Keratinocyte (primary cell): Measurements from ENCODE around the gene CADM2. TPM values are rescaled to one million over a fixed set of nuclear protein-coding genes. Genes with fewer than 3 reads are reported as not detected.

Experiments
- DNase-seq: peaks from one replicate; pipeline ENCODE4 v3.0.0-alpha.2; 2011; ENCODE audit warnings: low read depth, missing footprints, low spot score
- FAIRE-seq: peaks from 2 replicates; lab custom pipeline; 2011; peaks lifted over from hg19 to GRCh38; lab: Jason Lieb, UNC
- H2AFZ ChIP-seq: 2 replicates; pipeline ENCODE4 v1.6.0; 2012; ENCODE audit warnings: low read length, control low read depth, inconsistent platforms; ENCODE audit not compliant: control insufficient read depth
- H3K27ac ChIP-seq: 2 replicates; pipeline ENCODE4 v1.5.1; 2011; ENCODE audit warnings: low read length; ENCODE audit not compliant: control insufficient read depth, insufficient read depth
- H3K27me3 ChIP-seq: 3 replicates; pipeline ENCODE4 v1.6.0; 2011; ENCODE audit warnings: low read length; ENCODE audit not compliant: control insufficient read depth, insufficient read depth; ENCODE audit errors: extremely low read depth
- H3K36me3 ChIP-seq, 2 experiments: 2 replicates in 1 of 2; 3 replicates in 1 of 2; pipeline ENCODE4 v1.5.1; 2011; ENCODE audit warnings: low read length in 2 of 2, mild to moderate bottlenecking in 1 of 2; ENCODE audit not compliant: control insufficient read depth in 2 of 2, insufficient read depth in 2 of 2; ENCODE audit errors: extremely low read depth in 1 of 2
- H3K4me1 ChIP-seq: 3 replicates; pipeline ENCODE4 v1.5.1; 2011; ENCODE audit warnings: low read length; ENCODE audit not compliant: control insufficient read depth, insufficient read depth; ENCODE audit errors: extremely low read depth
- H3K4me2 ChIP-seq: 3 replicates; pipeline ENCODE4 v1.6.0; 2011; ENCODE audit warnings: low read depth, low read length; ENCODE audit not compliant: control insufficient read depth, insufficient read depth; ENCODE audit errors: extremely low read depth
- H3K4me3 ChIP-seq, 3 experiments: fragments of 200-600 bp in 1 of 3; sonication (generic) in 1 of 3; 2 replicates in 2 of 3; 3 replicates in 1 of 3; pipeline ENCODE4 v1.5.1; 2011 to 2016; ENCODE audit warnings: low read length in 3 of 3, mild to moderate bottlenecking in 3 of 3, control low read depth in 2 of 3, inconsistent platforms in 1 of 3, low read depth in 1 of 3, mixed read lengths in 1 of 3, mixed run types in 1 of 3, moderate library complexity in 1 of 3; ENCODE audit not compliant: control insufficient read depth in 2 of 3, insufficient read depth in 2 of 3; ENCODE audit errors: extremely low read depth in 1 of 3
- H3K79me2 ChIP-seq: 2 replicates; pipeline ENCODE4 v1.6.0; 2012; ENCODE audit warnings: low read length; ENCODE audit not compliant: control insufficient read depth, insufficient read depth
- H3K9ac ChIP-seq: 3 replicates; pipeline ENCODE4 v1.6.0; 2011; ENCODE audit warnings: low read length; ENCODE audit not compliant: control insufficient read depth, insufficient read depth; ENCODE audit errors: extremely low read depth
- H3K9me1 ChIP-seq: 3 replicates; pipeline ENCODE4 v1.6.0; 2011; ENCODE audit warnings: low read length; ENCODE audit not compliant: control insufficient read depth, insufficient read depth; ENCODE audit errors: extremely low read depth
- H3K9me3 ChIP-seq: 2 replicates; pipeline ENCODE4 v1.5.1; 2012; ENCODE audit warnings: low read depth, low read length; ENCODE audit not compliant: control insufficient read depth
- H4K20me1 ChIP-seq: 3 replicates; pipeline ENCODE4 v1.6.0; 2011; ENCODE audit warnings: low read length; ENCODE audit not compliant: control insufficient read depth, insufficient read depth; ENCODE audit errors: extremely low read depth
- EZH2 ChIP-seq: IDR thresholded peaks from one replicate; pipeline ENCODE4 v1.6.1; 2012; ENCODE audit warnings: inconsistent platforms, mild to moderate bottlenecking, low read length, moderate library complexity
- dilution Hi-C: fragments of 300-500 bp; cut with MboI; formaldehyde crosslinking; loops from one replicate; pipeline ENCODE4 v1.7.0; 2020; ENCODE audit warnings: low sequenced_read_pairs; ENCODE audit not compliant: extremely low pct_ligation_motif_present
- polyA plus RNA-seq, 5 experiments: library from polyadenylated mRNA; depleted of rRNA in 3 of 5; stranded (reverse) in 3 of 5; stranded (forward) in 1 of 5; unstranded in 1 of 5; fragments of >200 nt; gene quantifications; 1 replicate in 1 of 5; 2 replicates in 3 of 5; 3 replicates in 1 of 5; pipeline versions ENCODE4 v1.2.1 to v1.2.3, GENCODE V29; 2011 to 2012; ENCODE audit warnings: missing spikeins in 2 of 5, low read depth in 1 of 5, low replicate concordance in 1 of 5
- TF ChIP-seq, protein P1 (sequence below), 3 experiments: IDR thresholded peaks in 1 of 3; conservative IDR thresholded peaks in 1 of 3; optimal IDR thresholded peaks in 1 of 3; 2 replicates in 2 of 3; 3 replicates in 1 of 3; pipeline versions ENCODE3 to v1.5.1; 2011; ENCODE audit warnings: low read length in 3 of 3, mild to moderate bottlenecking in 3 of 3, moderate library complexity in 2 of 3, control low read depth in 1 of 3, inconsistent platforms in 1 of 3; ENCODE audit not compliant: insufficient read depth in 2 of 3; ENCODE audit errors: extremely low read depth in 1 of 3

Gene CADM2
- polyA plus RNA-seq, 1 donor (not counting 4 experiments of a cell fraction or from before 2014, with no cell fraction given): not detected

DNA sequence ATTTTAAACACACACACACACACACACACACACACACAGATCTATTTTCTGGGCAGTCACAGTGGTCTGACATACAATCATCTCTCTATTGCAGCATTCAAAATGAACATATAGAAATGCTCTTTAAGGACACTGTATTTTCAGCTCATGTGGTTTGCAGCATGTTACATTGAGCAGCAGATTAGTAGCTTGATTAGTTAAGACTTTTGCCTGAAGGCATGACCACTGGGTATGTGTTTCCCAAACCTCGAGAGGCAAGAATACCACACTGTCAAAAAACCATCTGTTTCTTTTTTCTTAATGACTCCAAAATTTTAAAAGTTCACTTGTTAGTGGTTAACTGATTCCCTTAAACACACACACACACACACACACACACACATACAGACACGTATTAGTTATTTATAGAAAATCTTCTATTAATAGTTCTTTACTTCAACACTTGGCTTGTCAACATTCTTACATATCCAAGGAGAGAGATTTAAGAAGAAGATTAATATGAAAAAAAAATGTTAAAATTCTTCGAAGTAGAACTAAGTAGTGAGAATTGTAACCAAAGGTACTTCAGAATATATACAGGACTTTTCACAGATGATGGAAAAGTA, 518.2 kb downstream of the CADM2 start:
- Histone ChIP-seq H3K9ac (no peak overlapping the region), H3K4me2 (no peak overlapping the region), H3K36me3 (no peaks in the 10 kb centered on the region), H3K27ac (no peak overlapping the region), H3K4me3 (no peak overlapping the region), H3K9me3 (no peaks in the 10 kb centered on the region), H3K4me1 (no peaks in the 10 kb centered on the region), H3K27me3 (no peaks in the 10 kb centered on the region), H3K79me2 (no peaks in the 10 kb centered on the region), H2AFZ (no peak overlapping the region), H3K9me1 (no peaks in the 10 kb centered on the region), H4K20me1 (no peaks in the 10 kb centered on the region)
- dilution Hi-C loops: no loop called here
- no peak for TF ChIP-seq EZH2
- TF ChIP-seq, protein P1, sequence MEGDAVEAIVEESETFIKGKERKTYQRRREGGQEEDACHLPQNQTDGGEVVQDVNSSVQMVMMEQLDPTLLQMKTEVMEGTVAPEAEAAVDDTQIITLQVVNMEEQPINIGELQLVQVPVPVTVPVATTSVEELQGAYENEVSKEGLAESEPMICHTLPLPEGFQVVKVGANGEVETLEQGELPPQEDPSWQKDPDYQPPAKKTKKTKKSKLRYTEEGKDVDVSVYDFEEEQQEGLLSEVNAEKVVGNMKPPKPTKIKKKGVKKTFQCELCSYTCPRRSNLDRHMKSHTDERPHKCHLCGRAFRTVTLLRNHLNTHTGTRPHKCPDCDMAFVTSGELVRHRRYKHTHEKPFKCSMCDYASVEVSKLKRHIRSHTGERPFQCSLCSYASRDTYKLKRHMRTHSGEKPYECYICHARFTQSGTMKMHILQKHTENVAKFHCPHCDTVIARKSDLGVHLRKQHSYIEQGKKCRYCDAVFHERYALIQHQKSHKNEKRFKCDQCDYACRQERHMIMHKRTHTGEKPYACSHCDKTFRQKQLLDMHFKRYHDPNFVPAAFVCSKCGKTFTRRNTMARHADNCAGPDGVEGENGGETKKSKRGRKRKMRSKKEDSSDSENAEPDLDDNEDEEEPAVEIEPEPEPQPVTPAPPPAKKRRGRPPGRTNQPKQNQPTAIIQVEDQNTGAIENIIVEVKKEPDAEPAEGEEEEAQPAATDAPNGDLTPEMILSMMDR (optimal IDR thresholded peaks at IDR 0.05 in 1 of 3, IDR thresholded peaks at IDR 0.05 in 1 of 3, conservative IDR thresholded peaks at IDR 0.05 in 1 of 3; ENCODE audit: extremely low read depth in 1 of 3, insufficient read depth in 2 of 3, low read length in 3 of 3): no peak
- FAIRE-seq (no peak), DNase-seq (no peak)

DNA sequence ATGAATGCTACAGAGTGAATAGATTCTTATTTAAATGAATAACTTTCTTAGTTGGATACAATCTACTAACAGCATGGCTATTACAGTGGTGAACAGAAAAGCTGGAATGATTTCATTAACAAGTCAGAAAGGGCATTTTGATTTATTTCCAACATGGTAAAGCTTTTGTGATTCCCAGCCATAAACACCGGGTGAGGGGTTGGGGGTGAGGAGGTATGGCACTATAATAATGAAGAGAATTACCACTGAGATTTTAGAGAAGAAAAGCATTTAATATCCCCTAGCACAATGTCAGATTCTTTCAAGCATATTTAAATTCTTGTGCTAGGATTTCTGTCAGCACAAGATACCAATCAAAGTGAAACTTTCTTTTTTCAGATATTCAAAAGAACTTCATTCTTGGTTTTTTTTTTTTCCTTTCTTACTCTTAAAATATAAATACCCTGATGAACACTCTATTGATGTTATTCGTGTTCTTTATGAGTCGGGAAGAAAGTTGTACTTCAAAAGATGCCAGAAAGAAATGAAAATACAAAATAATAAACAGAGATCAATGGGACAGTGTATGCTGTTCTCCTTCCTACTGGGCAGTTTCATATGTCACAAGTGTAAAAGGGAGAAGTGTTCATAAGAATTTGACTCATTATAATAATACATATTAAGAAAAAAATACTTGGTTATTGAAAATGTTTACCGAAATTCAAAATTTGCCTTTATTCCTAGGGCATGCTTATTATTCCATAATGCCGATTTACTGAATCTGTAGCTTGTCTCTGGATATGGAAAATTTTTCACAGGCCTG, 522.8 kb downstream of the CADM2 start:
- Histone ChIP-seq H3K79me2 (no peaks in the 10 kb centered on the region), H4K20me1 (no peaks in the 10 kb centered on the region), H3K4me2 (no peak overlapping the region), H3K4me1 (no peaks in the 10 kb centered on the region), H3K4me3 (no peak overlapping the region), H3K9me3 (no peaks in the 10 kb centered on the region), H3K36me3 (no peaks in the 10 kb centered on the region), H3K27ac (no peak overlapping the region), H3K9me1 (no peaks in the 10 kb centered on the region), H3K27me3 (no peaks in the 10 kb centered on the region), H2AFZ (no peak overlapping the region), H3K9ac (no peak overlapping the region)
- FAIRE-seq: no peak
- TF ChIP-seq EZH2: no peak
- TF ChIP-seq, protein P1 (optimal IDR thresholded peaks at IDR 0.05 in 1 of 3, IDR thresholded peaks at IDR 0.05 in 1 of 3, conservative IDR thresholded peaks at IDR 0.05 in 1 of 3; ENCODE audit: extremely low read depth in 1 of 3, insufficient read depth in 2 of 3, low read length in 3 of 3): no peak
- no peak for DNase-seq
- dilution Hi-C loops: no loop called here
